Ovary (tissue), 9 donors: ENCODE measurements around the gene FARSA. TPM values are rescaled to one million over a fixed set of nuclear protein-coding genes. Genes with fewer than 3 reads are reported as not detected.

ENCODE experiments used
- DNase-seq, 5 donors: peaks; one replicate each; pipeline ENCODE4 v3.0.0-alpha.2; 2019 to 2020
- H3K27ac ChIP-seq, 2 donors: fragments of 200-600 bp; one replicate each; pipeline versions ENCODE4 v1.5.1 to v1.8.0; 2019 to 2022
- H3K27me3 ChIP-seq: fragments of 200-600 bp; one replicate; pipeline ENCODE4 v1.8.0; 2022
- H3K36me3 ChIP-seq: fragments of 200-600 bp; sonication (generic); one replicate; pipeline ENCODE4 v1.5.1; 2019
- H3K4me1 ChIP-seq: one replicate; pipeline ENCODE4 v1.8.1; 2013; ENCODE audit warnings: mild to moderate bottlenecking, moderate library complexity; ENCODE audit not compliant: insufficient read depth
- H3K4me3 ChIP-seq: fragments of 200-600 bp; sonication (generic); one replicate; pipeline ENCODE4 v1.5.1; 2017
- H3K9me3 ChIP-seq, 2 donors: fragments of 200-600 bp in 1 of 2; sonication (generic) in 1 of 2; one replicate each; pipeline versions ENCODE4 v1.5.1 to v1.8.1; 2013 to 2019; ENCODE audit warnings: mild to moderate bottlenecking in 1 of 2, moderate library complexity in 1 of 2
- EP300 ChIP-seq: sonication (generic); formaldehyde crosslinking; IDR thresholded peaks from one replicate; pipeline ENCODE4 v1.6.1; 2017; ENCODE audit warnings: antibody characterized with exemption
- POLR2A ChIP-seq: fragments of 450-650 bp; IDR thresholded peaks from one replicate; pipeline ENCODE4 v1.6.1; 2017; ENCODE audit warnings: antibody characterized with exemption, mild to moderate bottlenecking, moderate library complexity
- WGBS, 3 donors: extraction: QIAGEN DNeasy Blood & Tissue Kit in 1 of 3; methylation state at CpG; one replicate each; pipeline versions ENCODE4 v1.1.5 to v1.1.7; 2013 to 2017; 5-methylcytosine and 5-hydroxymethylcytosine counted together
- intact Hi-C, 4 donors: fragments of 100-400 bp; cut with DNase I; formaldehyde crosslinking; loops; one replicate each; pipeline versions ENCODE4 v1.11.0 to v1.15.1; 2022 to 2023
- polyA plus RNA-seq, 2 donors: library from polyadenylated mRNA; stranded (reverse); fragments of 200-250 nt in 1 of 2; fragments of 350-450 nt in 1 of 2; fragmentation: Illumina TruSeq in 1 of 2; extraction: RNeasy Lipid Tissue Mini Kit (QIAGEN cat#74804) in 1 of 2; gene quantifications; one replicate each; pipeline ENCODE4 v1.2.3, GENCODE V29; 2013 to 2014
- total RNA-seq, 7 donors: library from RNA; depleted of rRNA in 2 of 7; stranded (reverse); fragments of >200 nt in 2 of 7; fragmentation: NEBNext Ultra II Directional in 3 of 7; extraction: Animal tissue kit (Norgen Biotek cat#: 25700) in 3 of 7; gene quantifications; one replicate each; pipeline versions ENCODE4 v1.1.0 to v1.2.4, GENCODE V29; 2016 to 2023
- TF ChIP-seq, protein P1 (sequence below), 3 donors: fragments of 450-650 bp in 2 of 3; fragments of 200-600 bp in 1 of 3; IDR thresholded peaks; one replicate each; pipeline versions ENCODE4 v1.5.1 to v1.8.0; 2016 to 2022; ENCODE audit warnings: antibody characterized with exemption in 3 of 3, mild to moderate bottlenecking in 1 of 3
- donor health status: DM: no; HTN: no; CAD: no; lungs with moderate emphysema.
- donor health status: DM: no; HTN: no; CAD: no.
- donor health status: Bipolar disorder and iron deficiency.
- donor health status: DM: yes; HTN: yes; CAD: no.
- donor health status: DM: no; HTN: no; CAD: no.
- donor health status: DM: yes; HTN: yes; CAD: no.

FARSA gene
- total and polyA plus RNA-seq, 9 donors = 8.0 to 50.2 (median 39.7) TPM

GRCh38 chr19:12945479-12946091 is 12.1 kb upstream of the FARSA start, which contains the start of gene RAD23A:
RAD23A (plus strand) TSS chr19:12945862; CDS start chr19:12945949, 87 bp downstream.
- intact Hi-C loops = no loop called here
- Histone ChIP-seq H3K4me1 (no peaks in the 10 kb centered on the region), H3K27me3 (no peaks in the 10 kb centered on the region), H3K9me3 (no peaks in the 10 kb centered on the region), H3K36me3 (no peaks in the 10 kb centered on the region), H3K4me3 (peak within 1 kb of the TSS; percentile 96), H3K27ac (peak within 1 kb of the TSS; percentile 83 to 85)
- WGBS, 3 donors = 0 to 1% (median 0%) methylated on average over 46 to 62 of the region's 62 CpGs
- TF ChIP-seq EP300 (peak; percentile 9), POLR2A (peak; percentile 89)
- TF ChIP-seq, protein P1, sequence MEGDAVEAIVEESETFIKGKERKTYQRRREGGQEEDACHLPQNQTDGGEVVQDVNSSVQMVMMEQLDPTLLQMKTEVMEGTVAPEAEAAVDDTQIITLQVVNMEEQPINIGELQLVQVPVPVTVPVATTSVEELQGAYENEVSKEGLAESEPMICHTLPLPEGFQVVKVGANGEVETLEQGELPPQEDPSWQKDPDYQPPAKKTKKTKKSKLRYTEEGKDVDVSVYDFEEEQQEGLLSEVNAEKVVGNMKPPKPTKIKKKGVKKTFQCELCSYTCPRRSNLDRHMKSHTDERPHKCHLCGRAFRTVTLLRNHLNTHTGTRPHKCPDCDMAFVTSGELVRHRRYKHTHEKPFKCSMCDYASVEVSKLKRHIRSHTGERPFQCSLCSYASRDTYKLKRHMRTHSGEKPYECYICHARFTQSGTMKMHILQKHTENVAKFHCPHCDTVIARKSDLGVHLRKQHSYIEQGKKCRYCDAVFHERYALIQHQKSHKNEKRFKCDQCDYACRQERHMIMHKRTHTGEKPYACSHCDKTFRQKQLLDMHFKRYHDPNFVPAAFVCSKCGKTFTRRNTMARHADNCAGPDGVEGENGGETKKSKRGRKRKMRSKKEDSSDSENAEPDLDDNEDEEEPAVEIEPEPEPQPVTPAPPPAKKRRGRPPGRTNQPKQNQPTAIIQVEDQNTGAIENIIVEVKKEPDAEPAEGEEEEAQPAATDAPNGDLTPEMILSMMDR (IDR thresholded peaks at IDR 0.05) = peak in 1 of 3 donors; percentile 24
- peak; percentile 98 to 100 (median 99) for DNase-seq

DNA sequence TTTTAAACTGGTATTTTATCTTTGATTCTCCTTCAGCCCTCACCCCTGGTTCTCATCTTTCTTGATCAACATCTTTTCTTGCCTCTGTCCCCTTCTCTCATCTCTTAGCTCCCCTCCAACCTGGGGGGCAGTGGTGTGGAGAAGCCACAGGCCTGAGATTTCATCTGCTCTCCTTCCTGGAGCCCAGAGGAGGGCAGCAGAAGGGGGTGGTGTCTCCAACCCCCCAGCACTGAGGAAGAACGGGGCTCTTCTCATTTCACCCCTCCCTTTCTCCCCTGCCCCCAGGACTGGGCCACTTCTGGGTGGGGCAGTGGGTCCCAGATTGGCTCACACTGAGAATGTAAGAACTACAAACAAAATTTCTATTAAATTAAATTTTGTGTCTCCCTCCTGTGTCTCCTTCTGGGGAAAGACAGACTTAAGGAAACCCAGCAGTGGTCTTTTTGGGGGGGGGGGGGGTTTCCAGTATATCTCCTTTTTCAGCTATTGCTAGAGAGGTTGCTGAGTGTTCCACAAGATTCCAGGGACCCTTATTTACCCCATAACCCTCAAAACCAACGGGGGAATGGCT is 10.7 kb upstream of the FARSA start:
- no peak overlapping the region for H3K4me3 ChIP-seq
- H3K4me1 ChIP-seq = peaks cover 2% of the 10 kb centered on the region

GRCh38 chr19:12943437-12944044 is 10.0 kb upstream of the FARSA start:
- H3K4me1 ChIP-seq = peaks cover 2% of the 10 kb centered on the region

More for the DNA sequence above, 10.7 kb upstream of the FARSA start:
- intact Hi-C loops = no loop called here
- no peaks in the 10 kb centered on the region for H3K36me3 ChIP-seq
- no peak for DNase-seq
- TF ChIP-seq, protein P1 (IDR thresholded peaks at IDR 0.05) = no peak
- TF ChIP-seq EP300 (no peak), POLR2A (no peak)
- H3K27ac ChIP-seq = no peak overlapping the region
- 52 to 73% (median 57%) methylated on average over 2 of the region's 2 CpGs for WGBS, 3 donors
- H3K9me3 ChIP-seq = no peaks in the 10 kb centered on the region
- no peaks in the 10 kb centered on the region for H3K27me3 ChIP-seq

DNA sequence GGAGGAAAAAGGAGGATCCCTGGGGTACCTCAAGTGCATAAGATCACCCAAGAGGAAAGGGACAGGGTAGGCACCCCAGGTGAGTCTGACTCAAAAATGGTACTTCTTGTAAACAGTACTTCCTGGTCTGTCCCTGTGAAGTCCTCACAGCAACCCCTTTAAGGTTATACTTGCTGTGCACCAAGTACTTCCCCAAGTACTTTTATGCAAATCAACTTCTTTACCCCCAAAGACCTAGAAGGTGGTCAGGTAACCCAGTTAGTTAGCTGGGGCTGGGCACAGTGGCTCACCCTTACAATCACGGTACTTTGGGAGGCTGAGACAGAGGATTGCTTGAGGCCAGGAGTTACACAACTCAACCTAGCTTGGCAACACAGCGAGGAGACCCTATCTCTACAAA is 7.4 kb upstream of the FARSA start:
- WGBS, 3 donors = 75 to 87% (median 84%) methylated on average over 2 of the region's 2 CpGs
- intact Hi-C loops = no loop called here
- H3K27ac ChIP-seq = no peak overlapping the region
- H3K9me3 ChIP-seq = no peaks in the 10 kb centered on the region
- peaks cover 5% of the 10 kb centered on the region for H3K4me1 ChIP-seq
- TF ChIP-seq, protein P1 (IDR thresholded peaks at IDR 0.05) = no peak
- no peaks in the 10 kb centered on the region for H3K36me3 ChIP-seq
- DNase-seq = no peak
- no peaks in the 10 kb centered on the region for H3K27me3 ChIP-seq
- no peak overlapping the region for H3K4me3 ChIP-seq

More at GRCh38 chr19:12943437-12944044, 10.0 kb upstream of the FARSA start:
- 75 to 82% (median 76%) methylated on average over 18 of the region's 18 CpGs for WGBS, 3 donors
- no peak overlapping the region for H3K4me3 ChIP-seq
- no peaks in the 10 kb centered on the region for H3K36me3 ChIP-seq
- H3K27me3 ChIP-seq = no peaks in the 10 kb centered on the region
- intact Hi-C loops = no loop called here
- peak in 1 of 5 donors; percentile 42 for DNase-seq
- no peak for TF ChIP-seq POLR2A
- H3K9me3 ChIP-seq = no peaks in the 10 kb centered on the region
- H3K27ac ChIP-seq = no peak overlapping the region

- no peaks in the 10 kb centered on the region for H3K36me3 ChIP-seq
These were observed 6.5 kb upstream of the FARSA start for GRCh38 chr19:12939975-12940423.

More at GRCh38 chr19:12939975-12940423, 6.5 kb upstream of the FARSA start:
- 47 to 63% (median 50%) methylated on average over 10 of the region's 10 CpGs for WGBS, 3 donors
- Histone ChIP-seq H3K27ac (no peak overlapping the region), H3K4me3 (peak overlapping the region; percentile 93), H3K9me3 (no peaks in the 10 kb centered on the region), H3K4me1 (peaks cover 5% of the 10 kb centered on the region), H3K27me3 (no peaks in the 10 kb centered on the region)
- no peak for DNase-seq
- intact Hi-C loops = no loop called here
- TF ChIP-seq, protein P1 (IDR thresholded peaks at IDR 0.05) = no peak
- TF ChIP-seq POLR2A (no peak), EP300 (no peak)
